GM19455 (cell line): Measurements from ENCODE around the gene EXOC4.

Source experiments
- ATAC-seq: cut with Tn5 transposase; IDR thresholded peaks from one replicate; pipeline ENCODE4 v1.9.1; 2021; ENCODE audit not compliant: unreplicated experiment

EXOC4 gene

DNA sequence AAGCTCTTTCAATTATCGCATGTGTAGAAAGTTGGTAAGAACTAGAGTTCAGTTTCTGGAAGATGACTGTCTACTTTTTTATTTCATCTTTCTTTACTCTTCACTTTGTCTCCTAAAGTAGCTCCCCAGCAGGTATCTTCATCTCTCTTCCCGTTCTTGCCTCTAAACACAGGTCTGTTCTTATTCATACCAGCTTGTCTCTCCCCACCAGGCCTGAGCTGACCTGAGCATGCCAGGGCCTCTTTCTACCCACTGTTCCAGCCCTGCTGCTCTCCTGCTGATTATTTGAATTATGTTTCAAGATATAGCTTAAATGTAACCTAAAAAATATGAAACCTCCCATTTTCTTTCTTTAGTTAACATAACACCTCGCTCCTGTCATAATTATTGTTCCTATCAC is 488.2 kb downstream of the EXOC4 start:
- ATAC-seq, result no peak

DNA sequence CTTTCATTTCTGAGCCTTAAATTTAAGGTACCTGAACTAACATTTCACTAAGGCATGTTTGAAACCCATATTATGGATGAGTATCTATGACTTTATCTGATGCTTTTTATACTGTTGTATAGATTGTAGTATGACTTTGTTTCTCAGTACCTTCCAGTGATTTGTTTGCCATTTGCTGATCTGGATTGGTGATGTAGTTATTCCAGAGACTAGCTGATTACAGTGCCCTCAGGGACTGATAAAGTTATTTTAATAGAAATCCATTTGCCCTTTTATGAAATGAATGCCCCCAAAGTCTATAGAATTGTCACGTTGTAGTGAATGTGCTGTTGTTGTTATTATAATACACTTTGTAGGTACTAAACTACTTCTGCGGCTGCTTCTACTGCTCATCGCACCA is 488.8 kb downstream of the EXOC4 start:
- ATAC-seq, result no peak

DNA sequence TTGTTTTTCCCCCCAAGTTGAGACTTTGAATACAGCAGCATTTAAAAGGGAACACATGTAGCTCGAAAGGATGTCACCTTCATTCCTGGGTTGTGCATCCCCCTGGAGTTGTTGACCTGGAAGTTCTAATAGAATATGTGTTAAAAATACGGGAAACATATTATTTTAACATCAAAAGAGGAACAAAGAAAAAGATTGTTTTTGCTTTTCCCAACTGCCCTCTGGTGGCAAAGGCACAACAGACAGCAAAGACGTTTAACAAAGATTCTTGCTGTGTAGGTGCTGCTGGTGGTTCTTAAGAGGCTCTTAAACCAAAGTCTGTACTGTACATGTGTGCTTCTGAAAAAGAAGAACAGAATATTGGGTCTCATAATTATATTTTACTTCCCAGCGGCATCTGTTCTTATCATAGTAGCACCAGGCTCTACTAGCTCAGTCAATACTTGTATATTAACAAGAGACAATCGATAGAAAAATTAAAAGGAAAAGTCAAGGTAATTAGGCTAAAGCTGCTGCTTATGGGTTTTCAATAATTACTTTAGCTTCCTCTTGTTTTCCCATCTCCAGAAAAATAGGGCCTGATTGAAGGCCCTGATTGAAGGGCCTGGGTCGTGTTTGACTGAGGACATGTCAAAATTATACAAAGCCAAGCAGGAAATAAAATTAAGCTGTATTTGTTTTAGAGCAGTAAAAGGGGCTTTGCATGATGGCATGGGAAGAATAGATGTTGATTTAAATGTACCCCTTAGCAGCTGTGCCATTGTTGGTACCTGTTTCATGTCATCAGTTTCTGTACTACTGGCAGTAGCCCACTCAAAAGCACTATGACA is 490.0 kb downstream of the EXOC4 start:
- ATAC-seq, result no peak

DNA sequence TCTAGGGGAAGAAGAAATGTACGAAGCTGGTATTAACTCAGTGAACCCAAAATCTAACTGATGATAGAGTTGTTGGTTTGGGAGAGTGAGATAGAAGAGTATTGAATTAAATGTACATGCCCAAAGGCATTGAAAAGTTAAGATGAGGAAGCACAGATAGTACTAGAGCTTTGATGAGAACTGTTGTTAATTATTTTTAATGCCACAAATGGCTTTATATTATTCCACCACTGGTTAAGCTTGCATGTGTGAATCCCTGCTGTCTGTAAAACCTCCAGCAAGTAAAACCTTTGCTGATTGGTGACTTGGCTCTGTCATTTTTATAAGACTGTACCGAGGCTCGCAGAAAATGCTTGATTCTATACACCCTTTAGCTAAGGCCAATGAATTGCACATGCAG is 491.6 kb downstream of the EXOC4 start:
- ATAC-seq, result no peak

DNA sequence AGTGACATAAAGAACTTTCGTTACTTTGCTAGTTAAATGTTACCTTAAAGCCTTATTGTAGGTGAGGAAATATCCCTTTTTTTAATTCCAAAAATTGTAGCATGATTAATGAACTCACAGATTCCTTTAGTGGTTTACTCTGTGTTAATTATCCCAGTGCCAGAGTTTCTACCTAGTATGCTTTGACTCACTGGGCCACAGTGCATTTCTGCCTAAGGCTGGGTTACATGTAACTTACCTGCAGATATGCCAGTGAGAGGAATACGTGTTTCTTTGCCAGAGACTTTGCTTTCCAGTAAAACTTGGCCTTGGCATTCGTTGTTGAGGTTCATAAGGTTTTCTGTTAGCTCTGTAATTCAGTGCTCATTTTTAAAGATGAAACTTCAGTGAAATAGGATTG is 493.4 kb downstream of the EXOC4 start:
- no peak for ATAC-seq

DNA sequence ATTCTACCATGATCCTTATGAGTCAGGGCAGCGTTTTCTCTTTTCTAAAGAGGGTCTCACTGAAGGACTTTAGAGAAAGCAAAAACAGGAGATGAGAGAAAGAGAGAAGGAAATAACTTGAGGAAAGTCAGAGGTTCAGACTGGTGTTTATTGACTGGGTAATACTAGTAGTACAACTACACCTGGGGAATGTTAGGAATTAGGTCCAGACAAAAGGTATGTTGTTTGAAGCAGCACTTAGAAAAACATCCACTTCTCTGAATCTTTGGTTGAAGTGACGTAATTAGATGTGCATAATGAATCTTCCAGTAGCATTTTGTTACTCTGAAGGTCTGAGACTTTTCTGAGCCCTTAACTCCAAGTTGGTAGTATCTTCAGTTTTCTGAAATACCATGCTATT is 494.0 kb downstream of the EXOC4 start:
- no peak for ATAC-seq

DNA sequence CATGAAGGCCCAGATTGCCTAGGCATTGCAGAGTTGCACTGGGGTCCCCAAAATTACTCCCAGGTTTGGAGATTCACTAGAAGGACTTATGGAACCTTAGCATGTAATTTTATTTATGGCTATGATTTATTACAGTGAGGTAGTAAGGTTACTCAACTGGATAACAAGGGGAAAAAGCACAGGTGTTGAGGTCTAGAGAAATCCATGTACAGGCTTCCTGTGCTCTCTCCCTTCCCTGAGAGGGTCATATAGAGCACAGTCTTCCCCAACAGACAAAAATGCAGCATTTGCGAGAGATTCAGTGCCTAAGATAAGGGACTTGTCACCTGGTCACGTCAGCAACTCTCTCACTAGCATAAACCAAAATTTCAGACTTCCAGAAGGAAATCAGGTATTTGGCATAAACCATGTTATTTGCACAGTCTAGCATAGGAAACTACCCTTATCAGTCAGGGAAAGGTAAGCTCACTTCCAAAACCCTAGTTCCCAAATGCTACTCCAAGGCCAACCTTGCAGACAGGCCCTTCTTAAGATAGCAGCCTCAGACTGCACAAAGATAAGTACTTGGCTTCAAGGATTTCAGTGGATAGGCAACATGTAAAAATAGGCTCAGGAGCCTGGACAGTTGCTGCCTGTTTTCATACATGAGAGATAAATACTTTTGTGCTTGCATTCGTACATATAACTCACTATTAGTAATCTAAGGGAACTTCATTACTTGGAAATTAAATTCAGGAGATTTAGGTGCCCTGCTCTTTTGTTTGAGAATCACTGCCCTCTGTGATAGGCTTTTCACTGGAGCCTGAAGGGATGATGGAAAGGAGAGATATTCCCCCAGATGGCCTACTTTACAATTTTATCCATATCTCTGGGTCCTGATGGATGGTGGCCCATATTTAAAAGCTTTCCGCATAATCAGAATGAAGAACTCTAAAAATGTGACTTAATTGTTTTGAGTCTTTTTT is 495.8 kb downstream of the EXOC4 start:
- ATAC-seq, result no peak

DNA sequence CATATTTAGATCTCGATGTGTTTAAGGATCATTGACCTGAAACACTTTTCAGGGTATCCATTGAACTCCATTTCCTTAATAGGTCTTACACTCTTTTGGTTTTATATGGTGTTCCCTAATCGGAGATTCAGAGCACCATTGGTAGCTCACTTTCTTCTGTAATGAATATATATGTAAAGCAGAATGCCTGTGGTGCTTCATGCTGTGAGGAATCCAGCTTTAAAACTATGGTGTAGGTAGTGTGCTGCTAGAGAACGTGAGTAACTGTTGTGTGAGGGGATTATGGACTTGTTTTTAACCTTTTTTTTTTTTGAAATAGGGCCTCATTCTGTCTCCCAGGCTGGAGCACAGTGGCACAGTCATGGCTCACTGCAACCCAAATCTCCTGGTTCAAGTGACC is 497.4 kb downstream of the EXOC4 start:
- ATAC-seq, result no peak

DNA sequence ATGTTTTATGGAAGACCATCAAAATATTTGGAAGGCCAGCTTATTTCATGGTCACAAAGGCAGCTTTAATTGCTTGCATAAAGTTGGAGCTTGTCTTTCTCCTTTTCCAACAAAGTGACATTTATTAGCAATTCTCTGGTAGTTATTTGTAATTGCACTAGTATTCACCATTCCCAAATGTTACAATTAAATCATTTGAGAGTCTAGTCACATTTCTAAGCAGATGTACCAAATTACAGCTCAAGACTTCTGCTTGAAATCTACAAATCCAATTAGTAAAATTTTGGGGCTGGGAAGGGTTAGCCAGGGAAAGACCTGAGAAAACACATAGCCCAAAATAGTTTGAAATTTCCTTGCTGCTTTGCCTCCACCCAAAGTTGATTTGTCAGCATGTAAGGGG is 498.2 kb downstream of the EXOC4 start:
- ATAC-seq, result no peak

DNA sequence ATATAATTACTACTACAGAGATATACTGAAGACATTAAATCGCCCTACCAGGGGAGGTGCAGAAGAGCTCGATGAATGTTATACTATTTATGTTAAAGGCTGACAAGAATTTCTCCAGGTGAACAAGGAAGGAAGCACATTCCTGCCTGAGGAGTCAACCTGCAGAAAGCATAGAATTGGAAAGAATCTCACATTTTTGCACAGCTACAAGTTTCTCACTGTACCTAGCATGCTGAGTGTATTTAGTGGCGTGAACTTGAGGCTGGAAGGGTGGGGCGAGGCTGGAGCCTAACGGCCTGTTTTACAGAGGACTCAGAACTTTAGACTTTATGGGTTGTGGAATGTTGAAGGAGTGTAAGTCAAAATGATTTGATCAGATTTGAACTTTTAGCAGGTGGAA is 500.6 kb downstream of the EXOC4 start:
- ATAC-seq, result no peak

DNA sequence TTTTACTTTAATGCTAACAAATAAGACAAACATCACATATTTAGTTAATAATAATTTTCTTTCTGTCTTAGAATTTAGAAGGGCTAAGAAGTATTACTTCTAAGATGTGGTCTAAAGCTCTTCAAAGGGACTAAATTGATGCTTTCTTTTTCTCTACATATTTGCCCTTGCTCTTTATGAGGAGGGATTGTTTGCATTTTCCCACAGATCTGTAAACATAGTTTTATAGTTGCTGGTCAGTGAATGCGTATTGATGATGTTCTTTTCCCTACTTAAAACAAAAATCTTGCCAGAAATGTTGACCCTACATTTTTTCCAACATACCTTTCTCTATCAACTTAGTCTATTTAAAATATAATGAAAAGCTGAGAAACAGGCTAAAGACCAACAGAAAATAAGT is 501.8 kb downstream of the EXOC4 start:
- no peak for ATAC-seq

DNA sequence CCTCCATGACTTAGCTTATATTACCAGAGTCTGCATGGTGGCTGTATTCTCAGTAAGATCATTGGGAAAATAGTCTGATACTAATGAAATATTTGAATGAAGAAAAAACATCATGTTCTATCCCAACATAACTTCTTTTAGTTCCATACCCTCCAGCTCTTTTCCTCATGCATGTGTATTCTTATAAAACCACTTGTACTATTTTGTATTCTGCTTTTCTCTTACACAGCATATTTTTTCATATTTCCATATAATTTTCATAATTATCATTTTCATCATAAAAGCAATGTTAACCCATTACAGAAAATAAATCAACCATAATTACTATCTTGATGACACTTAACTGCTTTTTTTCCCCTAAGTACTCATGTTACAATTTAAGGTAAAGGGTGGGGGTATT is 503.0 kb downstream of the EXOC4 start:
- no peak for ATAC-seq

DNA sequence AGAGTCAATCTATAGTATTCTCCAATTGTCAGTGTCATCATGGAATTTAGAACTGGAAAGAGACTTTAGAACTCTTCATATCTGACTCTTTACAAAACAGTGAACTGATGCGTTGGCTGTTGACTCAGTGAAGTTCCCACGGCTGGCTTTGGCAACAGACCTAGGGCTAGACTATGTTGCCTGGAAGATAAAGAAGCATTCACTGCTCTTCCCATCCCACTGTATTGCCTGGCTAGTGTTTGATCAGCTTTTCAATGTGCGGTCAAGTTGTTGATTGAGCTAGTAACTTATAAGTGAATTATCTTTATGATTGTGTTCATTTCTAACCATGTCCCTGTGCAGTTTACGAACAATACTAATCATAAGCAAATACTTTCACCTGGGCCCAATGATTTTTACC is 508.6 kb downstream of the EXOC4 start:
- no peak for ATAC-seq

DNA sequence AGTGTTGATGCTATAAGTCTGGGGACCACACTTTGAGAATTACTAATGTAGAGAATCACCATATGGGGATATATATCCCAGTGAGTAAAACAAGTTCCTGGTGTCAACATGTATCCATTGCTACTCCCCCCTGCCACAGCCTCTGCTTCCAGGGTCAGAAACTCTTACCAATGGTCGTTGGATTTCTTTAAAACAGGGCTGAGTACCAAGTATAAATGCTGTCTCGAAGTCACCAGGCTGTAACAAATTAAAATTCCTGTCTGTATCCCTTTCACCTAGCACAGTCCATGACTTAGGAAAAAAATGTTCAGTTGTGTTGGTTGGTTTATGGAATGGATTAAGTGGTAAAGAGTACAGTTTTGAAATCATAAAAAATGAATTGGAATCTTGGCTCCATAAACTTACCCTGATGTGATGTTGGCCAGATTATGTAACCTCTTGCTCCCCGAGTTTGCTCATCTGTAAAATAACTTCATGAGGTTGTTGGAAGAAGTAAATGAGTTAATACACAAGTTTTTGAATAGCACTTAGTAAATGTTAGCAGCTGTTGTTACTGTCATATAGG is 510.3 kb downstream of the EXOC4 start:
- ATAC-seq, result no peak

DNA sequence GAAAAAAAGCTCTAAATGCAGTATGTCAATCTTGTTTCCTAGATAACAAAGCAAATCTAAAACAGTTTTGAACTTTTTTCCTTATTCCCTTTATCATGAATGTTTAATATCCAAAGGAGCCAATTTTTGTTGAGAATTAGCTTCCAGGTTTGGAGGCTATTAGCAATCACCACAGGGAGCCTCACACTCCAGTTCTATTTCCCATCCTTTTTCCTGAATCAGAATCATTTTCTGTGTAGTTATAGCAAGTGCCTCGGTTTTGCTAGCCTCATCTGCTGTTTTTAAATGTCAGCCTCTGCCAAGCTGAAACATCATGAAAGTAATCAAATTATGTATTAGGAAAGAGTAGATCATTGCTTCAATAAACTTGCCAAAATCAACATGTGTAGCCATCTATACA is 516.8 kb downstream of the EXOC4 start:
- no peak for ATAC-seq

DNA sequence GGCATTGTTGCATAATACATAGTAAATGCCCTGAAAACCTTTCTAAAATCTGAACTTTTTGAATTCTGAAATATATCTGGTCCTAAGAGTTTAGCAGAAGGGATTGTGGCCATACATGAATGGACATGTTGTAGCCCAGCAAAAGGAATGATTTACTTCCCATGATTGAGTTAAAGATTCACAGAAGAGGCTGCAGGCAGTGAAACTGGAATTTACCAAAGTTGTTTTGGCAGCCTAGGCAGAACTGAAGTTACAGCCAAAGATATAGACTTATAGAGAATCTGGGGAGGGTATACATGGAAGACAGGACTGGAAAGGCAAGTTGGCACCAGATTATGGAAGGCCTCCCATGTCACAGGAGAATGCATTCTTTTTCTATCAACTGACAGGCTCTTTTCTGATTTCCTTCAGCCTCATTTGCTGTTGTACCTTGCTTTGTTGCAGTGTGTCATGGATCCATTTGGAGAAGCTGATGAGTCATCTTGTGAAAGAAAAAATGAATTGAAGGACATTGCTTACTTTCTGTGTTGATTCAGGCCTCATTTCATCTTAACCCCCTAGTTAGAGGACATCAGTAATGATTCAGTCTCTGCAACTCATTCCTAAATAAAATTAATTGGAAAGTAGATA is 518.1 kb downstream of the EXOC4 start:
- no peak for ATAC-seq

DNA sequence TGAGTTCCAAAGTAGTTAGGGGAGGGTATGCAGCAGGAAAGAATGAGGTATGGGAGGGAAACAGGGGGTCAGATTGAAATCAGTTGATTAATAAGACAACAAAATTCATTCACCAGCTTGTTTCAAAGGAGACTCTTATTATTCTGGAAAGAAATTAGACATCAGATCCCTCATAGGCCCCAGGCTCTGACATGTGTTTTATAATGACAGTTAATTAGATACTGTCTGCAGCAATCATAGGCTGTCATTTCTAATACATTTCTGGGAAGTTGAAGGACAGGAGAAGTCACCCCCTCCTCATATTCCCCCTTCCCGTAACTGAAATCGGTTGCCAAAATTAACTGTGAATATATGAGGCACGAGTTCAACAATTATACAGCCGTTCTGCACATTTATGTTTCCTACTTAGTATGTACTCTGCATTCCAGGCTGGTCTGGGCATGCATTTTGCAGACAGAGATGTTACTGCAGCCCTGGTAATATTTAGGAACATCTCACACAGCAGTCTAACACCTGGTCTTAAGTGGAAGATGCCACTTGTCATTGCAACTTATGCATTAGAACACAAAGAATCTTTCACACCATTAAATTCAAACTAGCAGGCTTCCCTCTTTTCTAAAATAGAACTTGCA is 519.0 kb downstream of the EXOC4 start:
- no peak for ATAC-seq

DNA sequence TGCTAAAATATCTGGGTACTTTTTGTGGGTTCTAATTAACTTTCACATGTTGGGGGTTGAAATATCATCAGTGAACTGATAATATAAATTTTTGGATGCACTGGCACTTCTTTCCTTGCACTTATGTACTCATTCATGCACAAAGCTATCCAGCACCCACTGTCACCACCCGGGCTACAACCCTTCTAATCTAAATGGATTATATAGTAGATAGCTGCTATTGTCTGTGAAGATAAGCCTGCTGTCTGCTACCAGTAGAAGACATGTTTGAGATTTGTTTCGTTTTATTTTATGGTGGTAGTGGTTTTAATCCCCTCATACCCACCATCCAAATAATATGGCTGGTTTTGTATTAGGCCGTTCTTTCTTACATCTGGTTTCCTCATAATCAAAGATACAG is 520.7 kb downstream of the EXOC4 start:
- no peak for ATAC-seq

DNA sequence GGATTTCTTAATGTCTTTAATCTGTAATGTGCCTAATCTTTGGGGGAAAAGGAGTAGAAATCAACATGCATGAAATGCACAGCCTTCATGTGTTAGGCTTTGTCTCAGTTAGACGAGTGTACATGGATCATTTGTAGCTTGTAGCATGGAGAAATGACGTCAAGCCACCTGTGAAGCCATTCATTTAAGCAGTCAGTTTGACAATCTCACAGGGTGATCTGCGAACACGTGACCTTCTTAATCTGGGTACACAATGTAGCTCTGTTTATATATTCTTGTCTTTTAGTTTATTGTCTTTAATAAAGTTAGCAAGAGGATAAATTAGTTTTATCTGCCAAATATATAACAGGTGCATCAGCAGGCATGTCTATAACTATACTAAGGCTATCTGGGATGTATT is 522.3 kb downstream of the EXOC4 start:
- ATAC-seq, result no peak

DNA sequence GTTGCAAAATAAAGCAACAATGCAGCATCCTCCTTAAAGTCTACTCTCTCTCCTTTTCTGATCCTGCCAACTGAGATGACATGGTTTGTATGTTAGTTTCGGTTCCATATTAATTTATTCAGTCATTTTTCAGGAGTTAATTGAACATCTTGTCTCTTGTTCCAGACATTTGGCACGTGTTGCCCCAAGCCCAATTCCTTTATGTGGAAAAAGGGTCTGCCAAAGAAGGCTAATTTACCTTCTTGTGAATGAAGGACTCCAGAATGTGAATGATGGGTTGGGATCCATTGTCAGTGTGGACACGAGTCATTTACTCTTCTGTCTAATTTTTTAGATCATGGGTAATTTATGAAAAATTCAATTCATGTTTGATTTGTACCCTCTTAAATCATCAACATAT is 523.4 kb downstream of the EXOC4 start:
- ATAC-seq, result no peak

DNA sequence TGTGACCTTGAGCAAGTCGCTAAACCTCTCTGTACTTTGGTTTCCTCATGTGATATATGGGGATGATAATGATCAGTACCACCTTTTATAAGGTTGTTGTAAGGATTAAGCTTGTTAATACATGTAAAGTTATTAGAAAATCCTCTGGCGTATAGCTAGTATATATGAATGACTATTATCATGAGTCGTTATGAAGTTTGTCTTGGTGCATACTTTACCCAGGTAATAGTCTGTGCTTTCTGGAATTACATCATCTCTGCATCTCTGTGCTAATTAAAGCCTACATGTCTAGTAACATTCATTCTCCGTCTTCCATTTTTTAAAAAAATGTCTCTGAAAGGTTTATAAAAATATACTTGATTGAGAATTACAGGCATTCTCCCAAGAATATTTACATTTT is 524.8 kb downstream of the EXOC4 start:
- ATAC-seq, result no peak
